ENCODE results near the gene MCUR1.

MCUR1 gene

DNA sequence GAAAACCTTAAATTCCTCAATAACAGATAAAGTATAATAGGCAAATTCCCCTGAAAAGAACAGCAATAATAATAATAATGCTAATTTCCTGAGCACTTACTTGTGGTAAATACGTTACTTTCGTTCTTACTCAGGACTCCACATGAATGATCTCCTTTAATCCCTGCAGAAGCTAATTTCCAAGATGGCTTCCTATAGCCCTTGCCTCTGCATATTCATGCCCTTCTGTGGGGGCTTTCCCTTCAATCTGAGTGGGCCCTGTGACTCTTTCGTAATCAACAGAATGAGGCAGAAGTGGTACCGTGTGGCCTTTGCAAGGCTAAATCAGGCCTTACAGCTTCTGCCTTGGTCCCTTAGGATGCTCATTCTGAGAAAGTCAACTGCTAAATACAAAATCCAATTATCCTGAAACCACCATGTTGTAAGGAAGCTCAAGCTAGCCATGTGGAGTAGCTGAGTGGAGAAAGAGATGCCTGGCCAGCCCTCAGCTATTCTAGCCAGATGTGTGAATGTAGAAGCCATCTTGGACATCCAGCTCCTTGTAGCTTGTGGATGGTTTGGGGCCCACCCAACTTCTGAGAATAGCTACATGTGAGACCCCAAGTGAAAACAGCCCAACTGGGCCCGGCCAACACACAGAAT is 50.5 kb downstream of the MCUR1 start:
- DNase-seq (ENCODE audit: low read depth) = no peak
- TF ChIP-seq, protein P1, sequence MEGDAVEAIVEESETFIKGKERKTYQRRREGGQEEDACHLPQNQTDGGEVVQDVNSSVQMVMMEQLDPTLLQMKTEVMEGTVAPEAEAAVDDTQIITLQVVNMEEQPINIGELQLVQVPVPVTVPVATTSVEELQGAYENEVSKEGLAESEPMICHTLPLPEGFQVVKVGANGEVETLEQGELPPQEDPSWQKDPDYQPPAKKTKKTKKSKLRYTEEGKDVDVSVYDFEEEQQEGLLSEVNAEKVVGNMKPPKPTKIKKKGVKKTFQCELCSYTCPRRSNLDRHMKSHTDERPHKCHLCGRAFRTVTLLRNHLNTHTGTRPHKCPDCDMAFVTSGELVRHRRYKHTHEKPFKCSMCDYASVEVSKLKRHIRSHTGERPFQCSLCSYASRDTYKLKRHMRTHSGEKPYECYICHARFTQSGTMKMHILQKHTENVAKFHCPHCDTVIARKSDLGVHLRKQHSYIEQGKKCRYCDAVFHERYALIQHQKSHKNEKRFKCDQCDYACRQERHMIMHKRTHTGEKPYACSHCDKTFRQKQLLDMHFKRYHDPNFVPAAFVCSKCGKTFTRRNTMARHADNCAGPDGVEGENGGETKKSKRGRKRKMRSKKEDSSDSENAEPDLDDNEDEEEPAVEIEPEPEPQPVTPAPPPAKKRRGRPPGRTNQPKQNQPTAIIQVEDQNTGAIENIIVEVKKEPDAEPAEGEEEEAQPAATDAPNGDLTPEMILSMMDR (conservative IDR thresholded peaks at IDR 0.05; ENCODE audit: low read depth, low read length) = no peak
- H3K4me3 ChIP-seq (ENCODE audit: low read length) = no peak overlapping the region

DNA sequence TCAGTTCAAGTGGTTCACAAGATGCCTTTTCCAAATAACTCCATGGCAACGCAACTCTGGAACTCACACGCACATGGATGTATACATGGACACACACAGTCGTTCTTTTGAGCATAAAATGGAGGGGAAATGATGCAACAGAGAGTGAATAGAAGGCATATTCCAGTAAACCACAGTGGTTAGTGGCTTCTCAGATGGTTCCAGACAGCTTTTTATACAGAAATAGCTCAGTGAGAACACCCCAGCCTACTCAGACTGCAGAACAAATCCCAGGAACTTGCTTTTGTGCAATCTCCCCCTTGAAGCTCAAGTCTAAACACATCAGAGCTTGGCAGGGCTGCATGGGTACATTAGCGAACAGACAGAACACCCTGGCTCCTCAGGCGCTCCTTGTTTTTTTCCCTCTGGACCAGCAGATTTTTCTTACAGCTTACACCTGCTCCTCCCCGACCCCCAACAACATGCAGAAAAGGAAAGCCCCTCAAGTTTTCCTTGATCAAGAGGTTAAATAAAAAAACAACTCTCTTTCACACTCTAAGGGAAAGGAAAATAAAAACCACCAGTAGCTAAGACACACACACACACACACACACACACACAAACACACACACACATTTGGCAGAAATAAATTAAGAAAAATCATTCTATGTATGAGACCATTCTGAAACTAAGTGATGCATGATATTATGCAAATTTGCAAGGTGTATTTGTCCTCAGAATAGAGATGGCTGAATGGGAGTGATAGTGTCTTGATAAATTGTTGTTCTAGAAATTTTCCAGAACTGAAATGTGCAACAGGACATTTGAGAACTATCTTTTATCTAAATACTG is 51.5 kb downstream of the MCUR1 start:
- TF ChIP-seq, protein P1 (conservative IDR thresholded peaks at IDR 0.05; ENCODE audit: low read depth, low read length) = no peak
- DNase-seq (ENCODE audit: low read depth) = peak; percentile 30
- H3K4me3 ChIP-seq (ENCODE audit: low read length) = no peak overlapping the region

DNA sequence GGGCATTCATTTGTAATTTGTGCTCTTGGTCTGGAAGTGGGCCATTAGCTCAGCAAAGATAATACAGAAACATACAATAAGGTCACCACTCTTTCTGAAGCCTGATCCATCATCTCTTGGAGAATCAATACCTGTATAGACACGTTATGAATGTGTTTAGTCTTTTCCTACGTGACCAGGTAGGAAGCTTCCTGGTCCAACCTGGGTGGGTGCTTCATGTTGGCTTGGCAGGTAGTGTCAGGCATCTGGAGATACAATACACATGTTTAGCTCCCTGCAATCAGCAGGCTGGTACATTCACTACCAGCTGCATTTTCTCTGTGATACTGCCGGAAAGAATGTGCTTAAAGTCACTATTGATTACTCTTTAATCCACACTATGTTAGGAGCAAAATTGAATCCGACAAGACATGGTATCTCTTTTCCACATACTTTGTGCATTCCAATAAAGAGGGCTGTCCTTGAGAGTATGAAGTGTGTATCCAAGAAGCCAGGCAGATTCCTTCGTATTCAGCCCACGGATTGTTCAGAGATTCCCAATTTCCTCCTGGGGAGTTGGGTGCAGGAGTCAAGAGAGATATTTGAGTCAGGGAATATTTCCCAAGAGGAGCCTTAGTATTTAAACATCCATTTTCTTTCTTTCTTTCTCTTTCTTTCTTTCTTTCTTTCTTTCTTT is 52.9 kb downstream of the MCUR1 start:
- no peak for DNase-seq (ENCODE audit: low read depth)
- TF ChIP-seq, protein P1 (conservative IDR thresholded peaks at IDR 0.05; ENCODE audit: low read depth, low read length) = no peak
- H3K4me3 ChIP-seq (ENCODE audit: low read length) = no peak overlapping the region

DNA sequence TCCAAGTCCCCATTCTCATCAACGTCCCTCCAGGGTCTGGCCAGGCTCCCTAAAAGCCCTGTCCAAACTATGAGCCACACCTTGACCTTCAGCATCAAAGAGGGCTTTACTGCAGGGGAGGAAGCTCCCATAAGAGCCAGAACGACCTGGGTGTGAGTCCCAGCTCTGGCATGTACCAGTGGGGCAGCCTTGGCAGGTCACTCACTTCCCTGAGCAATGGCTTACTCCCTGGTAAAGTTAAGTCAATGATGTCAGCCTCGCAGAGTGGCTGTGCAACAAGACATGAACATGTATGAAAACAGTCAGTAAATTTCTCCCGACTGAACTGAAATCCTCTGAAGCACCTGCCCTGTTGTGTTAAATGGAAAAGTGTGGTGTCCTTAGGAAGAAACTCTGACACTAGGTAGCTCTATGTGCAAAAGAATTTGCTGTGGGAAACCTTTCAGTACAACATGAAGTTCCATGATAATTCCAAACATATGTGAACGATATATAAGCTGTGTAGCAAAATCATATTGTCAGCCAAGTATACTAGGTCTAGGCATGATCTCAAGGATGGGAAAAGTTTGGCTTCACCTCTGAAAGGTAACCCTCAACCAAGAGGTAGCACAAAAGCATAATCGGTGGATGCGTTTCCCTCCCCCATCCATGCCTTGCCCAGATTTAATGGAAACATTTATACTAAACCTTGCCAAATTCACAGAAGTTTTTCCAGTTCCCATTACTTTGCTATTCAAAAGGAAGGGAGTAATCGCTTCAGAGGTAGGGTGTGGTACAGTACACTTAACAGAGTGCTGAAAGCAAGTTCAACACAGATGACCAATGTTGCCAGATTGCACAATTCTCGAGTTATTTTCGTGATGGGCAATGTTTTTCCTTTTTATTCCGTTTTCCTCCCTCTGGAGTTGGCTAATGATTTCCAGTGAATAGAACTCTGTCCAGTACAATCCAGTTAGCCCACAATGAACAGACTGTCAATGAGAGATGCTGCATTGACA is 53.8 kb downstream of the MCUR1 start:
- DNase-seq (ENCODE audit: low read depth) = no peak
- no peak overlapping the region for H3K4me3 ChIP-seq (ENCODE audit: low read length)
- TF ChIP-seq, protein P1 (conservative IDR thresholded peaks at IDR 0.05; ENCODE audit: low read depth, low read length) = no peak

DNA sequence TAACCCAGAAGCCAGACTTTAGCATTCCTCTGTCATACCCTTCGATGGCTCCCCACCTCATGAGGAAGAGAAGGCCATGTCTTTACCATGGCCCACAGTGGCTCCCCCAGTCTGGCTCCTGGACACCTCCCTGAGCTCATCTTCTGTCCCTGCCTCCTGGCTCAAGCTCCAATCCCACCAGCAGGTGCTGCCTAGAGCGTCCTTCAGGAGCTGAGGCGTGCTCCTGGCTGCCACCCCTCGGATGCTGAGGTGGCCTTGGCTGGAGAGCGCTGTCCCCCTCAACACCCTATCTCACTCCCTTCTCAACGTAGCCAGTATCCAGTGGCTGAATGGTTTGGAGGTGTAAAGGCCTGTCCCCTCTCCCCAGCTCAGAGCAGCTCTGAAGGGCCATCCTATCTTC is 55.3 kb downstream of the MCUR1 start:
- TF ChIP-seq, protein P1 (conservative IDR thresholded peaks at IDR 0.05; ENCODE audit: low read depth, low read length) = no peak

DNA sequence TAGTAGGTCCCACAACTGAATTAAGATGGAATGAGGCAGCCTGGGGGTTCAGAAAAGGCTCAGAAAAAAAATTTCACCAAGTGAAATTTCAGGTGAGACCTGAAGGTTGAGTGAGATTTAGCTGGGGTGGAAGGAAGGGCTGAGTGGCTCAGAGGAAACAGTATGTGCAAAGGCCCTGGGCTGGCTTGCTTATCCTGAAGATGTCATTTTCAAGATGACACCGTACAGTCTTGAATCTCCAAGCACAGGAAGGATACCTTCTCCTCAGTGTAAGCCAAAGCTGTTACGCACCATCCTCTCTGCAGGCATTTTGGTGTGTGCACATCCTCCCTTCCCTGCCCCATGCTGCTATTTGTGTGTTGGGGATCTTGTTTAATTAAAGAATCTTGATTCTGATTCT is 59.7 kb downstream of the MCUR1 start:
- DNase-seq (ENCODE audit: low read depth) = no peak
- TF ChIP-seq, protein P1 (conservative IDR thresholded peaks at IDR 0.05; ENCODE audit: low read depth, low read length) = no peak
- no peak overlapping the region for H3K4me3 ChIP-seq (ENCODE audit: low read length)

More for the DNA sequence above, 55.3 kb downstream of the MCUR1 start:
- DNase-seq (ENCODE audit: low read depth) = no peak
- no peak overlapping the region for H3K4me3 ChIP-seq (ENCODE audit: low read length)

Data from retinal pigment epithelial cell (primary cell).